ENCODE measurements around the gene TMEM178A.
"Not testable (repeated sequence)": the region's sequence is repeated elsewhere in the genome, so short reads cannot be mapped to it uniquely, and the experiment has no call there.

TMEM178A gene

DNA sequence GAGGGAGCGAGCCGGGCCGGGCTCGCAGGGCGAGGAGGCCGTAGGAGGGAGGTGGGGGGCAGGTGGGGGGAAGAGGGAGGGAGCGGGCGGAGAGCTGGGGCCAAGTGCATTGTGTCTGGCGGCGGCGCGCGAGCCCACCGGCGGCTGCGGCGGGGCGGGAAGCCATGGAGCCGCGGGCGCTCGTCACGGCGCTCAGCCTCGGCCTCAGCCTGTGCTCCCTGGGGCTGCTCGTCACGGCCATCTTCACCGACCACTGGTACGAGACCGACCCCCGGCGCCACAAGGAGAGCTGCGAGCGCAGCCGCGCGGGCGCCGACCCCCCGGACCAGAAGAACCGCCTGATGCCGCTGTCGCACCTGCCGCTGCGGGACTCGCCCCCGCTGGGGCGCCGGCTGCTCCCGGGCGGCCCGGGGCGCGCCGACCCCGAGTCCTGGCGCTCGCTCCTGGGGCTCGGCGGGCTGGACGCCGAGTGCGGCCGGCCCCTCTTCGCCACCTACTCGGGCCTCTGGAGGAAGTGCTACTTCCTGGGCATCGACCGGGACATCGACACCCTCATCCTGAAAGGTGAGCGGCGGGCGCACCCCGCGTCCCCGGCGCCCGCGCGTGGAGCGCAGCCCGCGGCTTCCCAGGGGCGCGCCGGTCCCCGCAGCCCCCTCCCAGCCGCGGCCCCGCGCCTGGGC is at the start of gene TMEM178A:
Gene TMEM178A, plus strand, starts transcription at position 107 of the 680 bp plus-strand sequence. Its CDS starts 58 bp downstream, at position 165.
- DNase-seq = no peak

DNA sequence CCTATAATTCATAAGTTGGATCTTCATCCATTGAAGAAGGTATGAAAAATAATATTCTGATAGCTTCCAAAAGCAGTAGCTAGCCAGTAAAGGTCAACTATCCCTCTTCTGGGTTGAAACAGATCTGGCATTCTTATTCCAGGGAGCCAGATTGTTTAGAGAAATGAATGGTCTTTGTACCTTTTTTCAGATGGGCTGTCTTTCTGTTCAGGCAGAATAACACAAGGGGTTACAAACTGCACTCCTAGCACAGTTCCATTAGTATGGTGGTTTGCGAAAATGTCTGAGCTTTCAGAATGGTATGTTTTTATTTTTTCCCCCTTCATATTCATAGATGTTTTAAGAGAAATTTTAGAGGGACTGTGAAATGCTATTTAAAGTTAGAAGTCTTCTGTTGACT is 47.5 kb upstream of the TMEM178A start:
- DNase-seq = no peak

DNA sequence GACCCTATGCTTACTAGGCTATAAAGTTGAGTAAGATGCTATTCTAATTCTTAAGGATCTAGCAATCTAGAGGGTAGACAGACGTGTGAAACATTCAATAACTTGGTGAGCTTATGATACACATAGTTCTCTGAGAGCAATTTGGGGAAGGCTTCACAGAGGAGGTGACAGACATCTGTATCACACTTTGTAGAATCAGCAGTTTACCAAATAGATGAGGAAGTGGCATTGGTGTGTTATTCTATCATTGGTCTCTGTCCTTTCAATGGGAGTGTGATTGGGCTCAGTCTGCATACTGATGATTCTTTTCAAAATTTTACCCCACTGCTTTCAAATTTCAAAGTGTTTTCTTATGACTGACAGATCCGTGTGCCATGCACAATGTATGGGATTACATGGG is 47.0 kb upstream of the TMEM178A start:
- no peak for DNase-seq

DNA sequence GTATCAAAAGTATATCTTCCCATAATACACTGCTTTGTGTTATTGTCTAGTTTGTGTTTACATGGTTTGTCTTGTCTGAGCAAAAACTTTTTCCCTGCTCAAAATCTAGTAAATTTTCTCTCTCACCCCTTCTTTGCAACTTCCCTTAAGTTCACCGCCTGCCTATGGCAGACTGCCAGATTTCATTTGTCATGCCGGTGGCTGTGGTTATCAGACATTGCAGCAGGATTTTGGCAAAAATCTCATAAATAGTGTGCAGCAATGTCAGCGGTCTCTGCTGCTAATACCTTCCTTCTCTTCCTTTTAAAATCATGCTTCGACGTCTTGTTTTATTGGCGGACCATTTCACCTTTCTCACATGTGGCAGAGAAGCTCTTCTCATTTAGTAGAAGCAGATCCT is 45.6 kb upstream of the TMEM178A start:
- no peak for DNase-seq

DNA sequence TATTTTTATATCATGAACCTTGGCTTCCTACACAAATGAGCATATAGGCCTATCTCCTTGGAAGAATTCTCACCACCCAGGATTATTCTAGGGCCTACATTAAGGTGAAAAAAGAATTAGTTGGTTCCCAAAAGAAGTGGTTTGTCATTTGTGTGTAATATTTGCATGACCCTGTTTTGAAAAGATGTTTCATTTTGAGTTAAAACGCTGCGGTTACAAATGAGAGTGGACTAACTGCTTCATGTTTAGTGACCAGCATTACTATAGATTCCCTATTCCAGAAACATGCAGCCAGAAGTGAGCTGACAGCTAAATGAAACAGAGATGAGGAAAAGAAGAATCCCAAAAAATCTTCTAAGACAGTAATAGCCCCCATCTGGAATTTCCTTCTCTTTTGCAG is 44.1 kb upstream of the TMEM178A start:
- no peak for DNase-seq

DNA sequence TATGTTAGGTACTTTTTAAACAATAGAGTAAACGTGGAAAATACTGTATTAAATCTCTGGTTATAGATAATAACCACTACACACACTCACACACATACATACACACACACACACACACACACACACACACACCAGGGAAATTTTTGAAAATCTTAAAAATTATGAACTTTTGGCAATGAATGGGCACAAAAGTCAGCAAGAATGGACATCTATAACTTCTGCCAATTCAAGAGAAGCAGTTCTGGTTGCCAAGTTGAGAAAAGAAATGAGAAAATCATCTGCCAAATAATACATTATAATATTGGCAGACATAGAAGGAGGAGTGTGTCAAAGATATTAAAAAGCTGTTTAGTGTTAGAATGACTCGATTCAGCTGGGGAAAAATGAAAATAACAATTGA is 42.9 kb upstream of the TMEM178A start:
- DNase-seq = no peak

DNA sequence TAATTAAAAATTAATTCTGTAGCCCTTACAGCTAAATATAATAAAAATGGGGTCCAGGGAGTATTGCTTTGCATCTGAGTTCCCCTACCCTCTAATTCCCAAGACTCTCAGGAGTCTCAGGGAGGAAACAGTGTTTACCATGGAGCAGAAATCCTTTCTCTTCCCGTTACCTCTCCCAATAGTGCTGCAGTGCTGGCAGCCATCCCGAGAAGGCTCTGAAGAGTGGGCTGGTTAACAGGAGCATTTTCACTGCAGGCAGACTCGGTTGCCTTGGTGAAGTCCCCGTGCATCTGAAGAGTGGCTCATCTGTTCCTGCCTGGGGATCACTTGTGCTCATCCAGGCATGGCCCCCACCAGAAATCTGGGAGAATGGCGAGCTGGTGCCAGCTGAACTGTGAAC is 41.8 kb upstream of the TMEM178A start:
- DNase-seq = no peak

DNA sequence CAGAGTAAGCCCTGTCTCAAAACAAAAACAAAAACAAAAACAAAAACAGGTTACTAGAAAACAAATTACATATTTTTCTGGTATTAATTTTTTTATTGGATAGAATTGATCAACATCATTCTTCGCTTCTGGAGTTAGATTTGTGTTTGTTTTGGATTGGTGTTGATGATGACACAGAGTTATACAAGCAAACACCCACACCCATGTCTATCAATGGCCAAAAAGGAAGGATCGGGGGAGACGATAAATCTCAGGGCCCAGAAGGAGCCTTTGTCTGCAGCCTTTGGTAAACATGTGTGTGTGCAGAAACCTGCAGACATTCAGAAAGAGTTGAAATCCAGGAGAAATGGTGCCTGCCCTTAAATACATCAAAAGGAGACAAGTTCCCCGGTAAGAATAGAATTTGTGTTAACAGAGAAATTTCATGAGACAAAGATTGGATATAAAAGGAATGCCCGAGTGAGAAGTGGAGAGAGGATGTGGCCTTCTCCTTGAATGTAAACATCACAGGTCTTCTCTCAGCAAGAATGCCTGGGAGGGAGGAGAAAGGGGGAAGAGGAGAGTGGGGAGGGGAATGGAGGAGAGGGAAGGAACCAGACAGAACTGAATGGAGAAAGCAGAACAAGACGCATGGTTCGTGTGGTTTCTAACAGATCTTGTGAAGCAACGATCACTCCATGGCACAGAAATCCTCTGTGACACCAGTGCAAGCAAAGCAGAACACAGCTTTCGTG is 40.4 kb upstream of the TMEM178A start:
- no peak for DNase-seq

DNA sequence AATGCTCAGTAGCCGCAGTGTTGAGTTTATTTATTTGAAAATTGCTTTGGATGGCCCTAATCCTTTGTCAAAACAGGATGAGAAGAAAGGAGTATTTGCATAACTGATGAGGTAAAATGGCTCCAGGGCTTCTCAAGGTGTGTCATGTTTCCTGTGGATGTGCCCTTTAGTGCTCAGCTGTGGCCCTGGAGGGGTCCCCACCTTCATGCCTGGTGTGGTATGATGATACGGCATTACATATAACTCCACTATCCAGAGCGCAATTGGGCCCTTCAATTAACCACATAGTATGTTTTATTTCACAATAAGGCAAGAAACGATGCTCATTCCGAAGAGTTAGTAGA is 39.8 kb upstream of the TMEM178A start:
- DNase-seq = no peak

DNA sequence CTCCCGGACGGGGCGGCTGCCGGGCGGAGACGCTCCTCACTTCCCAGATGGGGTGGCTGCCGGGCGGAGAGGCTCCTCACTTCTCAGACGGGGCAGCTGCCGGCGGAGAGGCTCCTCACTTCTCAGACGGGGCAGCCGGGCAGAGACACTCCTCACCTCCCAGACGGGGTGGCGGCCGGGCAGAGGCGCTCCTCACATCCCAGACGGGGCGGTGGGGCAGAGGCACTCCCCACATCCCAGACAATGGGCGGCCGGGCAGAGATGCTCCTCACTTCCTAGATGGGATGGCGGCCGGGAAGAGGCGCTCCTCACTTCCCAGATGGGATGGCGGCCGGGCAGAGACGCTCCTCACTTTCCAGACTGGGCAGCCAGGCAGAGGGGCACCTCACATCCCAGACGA is 37.4 kb upstream of the TMEM178A start:
- not testable (repeated sequence) for DNase-seq

DNA sequence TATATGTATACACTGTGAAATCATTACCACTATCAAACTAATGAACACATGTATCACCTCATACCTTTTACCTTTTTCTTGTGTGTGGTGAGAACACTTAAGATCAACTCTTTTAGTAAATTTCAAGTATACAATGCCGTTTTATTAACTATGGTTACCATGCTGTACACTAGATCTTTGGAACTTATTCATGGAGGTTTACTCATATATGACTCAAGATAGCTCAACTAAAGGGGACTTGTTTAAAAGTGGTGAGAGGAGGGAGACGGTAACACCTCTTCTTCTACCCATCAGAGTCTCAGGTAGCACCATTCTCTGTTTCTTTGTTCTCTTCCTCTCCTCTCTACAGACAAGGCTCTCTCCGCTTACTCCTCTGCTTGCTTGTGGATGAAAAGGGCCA is 36.1 kb upstream of the TMEM178A start:
- no peak for DNase-seq

DNA sequence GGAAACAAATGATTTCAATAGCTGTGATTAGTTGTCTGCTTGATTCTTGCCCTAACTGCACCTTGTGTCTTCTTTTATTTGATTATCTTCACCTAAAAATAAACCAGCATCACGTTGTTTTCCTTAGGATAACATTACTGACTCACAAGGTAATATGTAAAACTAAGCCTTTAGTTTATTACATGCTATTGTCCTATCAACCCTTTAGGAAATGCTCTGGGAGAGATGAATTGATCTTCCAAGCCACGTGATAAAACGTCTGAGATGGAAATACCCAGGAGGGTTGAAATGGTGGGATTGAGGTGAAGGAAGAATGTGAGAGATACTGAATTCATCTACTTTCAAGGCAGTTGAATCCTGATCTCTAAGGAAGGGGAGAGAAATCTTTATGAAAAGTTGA is 34.5 kb upstream of the TMEM178A start:
- DNase-seq = no peak

DNA sequence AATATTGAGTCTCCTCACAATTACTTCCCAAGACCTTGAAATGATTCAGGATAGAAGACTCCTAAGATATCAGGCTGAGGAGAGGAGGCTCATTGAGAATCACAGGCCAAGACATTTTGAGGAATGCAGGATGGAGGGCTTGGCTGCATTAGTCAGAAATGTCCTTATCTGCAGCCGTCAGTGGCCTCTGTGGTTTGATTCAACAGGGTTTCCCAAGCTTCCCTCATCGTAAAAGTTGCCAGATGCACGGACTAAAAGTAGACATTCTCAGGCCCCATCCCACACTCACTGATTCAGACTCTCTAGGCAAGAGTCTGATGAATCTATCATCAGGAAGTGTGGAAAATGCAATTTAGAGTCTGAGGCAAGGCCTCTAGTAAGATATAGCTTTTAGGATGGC is 34.0 kb upstream of the TMEM178A start:
- DNase-seq = no peak

DNA sequence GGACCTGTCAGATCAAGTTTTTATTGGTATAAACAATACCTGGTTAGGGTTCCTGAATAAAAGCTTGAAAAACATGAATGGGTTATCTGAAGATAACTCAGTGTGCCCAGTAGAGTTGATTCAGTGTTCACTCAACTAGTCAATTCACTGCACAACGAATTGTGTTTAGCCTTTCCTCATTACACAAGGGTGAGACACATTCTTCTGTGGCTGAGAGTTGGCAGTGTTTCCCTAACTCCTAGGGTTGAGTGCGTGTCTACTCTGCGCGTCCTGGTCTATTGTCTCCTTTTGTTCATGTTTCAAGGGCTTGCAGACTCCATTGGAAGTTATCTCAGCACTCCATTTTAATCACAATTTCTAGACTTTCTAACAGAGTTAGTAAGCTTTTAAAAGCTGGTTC is 32.8 kb upstream of the TMEM178A start:
- DNase-seq = no peak

DNA sequence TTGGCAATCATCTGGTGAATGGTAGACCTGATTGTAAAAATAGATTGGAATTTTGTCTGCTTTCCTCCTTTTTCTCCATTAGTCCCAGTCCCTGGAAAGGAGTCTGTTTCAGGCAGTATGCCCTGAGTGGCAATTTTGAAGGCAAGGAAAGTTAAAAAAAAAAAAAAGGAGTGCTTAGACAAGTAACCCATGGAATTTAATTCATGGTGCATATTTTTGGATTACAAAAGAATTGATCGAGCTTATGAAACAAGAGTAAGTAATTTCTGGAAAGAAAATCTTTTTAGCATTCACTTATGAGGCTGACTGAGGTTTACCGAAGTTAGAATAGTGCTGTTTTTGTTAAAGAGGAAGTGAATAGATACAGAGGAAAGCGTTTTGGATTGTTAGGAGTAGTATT is 29.4 kb upstream of the TMEM178A start:
- no peak for DNase-seq

DNA sequence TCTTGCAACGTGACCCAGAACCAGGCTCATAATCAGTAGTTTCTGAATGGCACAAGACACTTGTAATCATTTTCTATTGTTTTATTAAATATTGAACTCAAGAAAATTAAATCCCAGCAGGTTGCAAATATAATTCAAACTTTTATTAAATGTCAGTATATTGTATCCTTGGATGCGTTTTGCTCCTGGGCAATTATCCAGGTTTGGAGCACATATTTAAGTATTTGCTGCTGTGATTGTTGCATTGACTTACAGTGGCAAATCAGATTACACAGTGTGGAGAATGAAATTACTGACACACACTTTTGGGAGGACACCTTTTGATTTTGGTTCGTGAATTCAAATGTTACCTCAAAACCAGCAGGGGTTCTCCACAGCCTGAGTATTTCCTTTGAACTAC is 27.1 kb upstream of the TMEM178A start:
- no peak for DNase-seq

DNA sequence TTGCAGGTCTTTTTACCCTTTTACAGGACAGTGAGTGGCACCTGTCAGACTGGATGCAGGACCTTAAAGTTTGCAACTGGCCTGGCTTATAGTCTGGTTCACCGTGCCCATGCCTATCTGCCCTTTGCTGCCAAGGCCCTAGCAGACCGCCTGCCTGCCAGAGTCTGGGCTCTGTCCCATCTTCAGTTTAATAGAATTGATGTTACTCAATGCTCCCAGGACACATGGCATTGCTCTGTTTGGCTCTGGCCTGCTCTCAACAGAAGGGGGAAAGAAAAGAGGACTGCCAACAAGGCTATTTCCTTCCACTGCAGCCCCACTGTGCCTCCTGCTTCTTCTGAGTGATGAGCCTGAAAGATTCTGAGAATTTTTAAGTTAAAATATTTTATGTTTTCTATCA is 25.6 kb upstream of the TMEM178A start:
- no peak for DNase-seq

DNA sequence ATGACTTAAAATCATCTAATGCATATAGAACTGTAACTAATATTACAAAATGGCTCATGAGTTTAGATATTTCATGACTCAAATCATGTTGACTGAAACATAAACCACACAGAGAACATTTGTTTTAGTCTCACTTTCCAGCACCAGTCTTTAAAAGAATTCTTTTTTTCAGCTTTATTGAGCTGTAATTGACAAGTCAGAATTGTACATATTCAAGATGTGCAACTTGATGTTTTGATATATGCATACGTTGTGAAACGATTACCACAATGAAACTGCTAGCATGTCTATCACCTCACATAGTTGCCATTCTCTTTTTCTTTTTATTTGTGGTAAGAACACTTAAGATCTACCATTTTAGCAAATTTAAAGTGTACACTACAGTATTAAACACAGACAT is 25.0 kb upstream of the TMEM178A start:
- DNase-seq = no peak

DNA sequence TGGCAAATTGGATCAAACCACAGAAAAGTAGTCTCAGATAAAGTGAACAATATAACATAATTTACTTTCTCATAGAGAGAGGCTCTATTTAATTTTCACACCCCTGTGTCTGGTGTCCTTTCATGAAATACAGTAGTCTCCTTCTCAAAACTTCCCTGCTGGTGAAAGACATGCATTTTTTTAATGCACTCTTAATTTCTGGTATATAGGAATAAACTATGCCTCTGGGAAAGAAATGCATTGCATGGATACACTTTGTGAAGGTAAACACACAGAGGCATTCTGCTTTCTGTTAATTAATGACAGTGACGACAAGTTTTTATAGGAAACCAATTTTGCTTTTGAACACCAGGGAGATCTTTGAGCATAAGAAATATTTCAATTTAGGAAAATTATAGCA is 24.1 kb upstream of the TMEM178A start:
- no peak for DNase-seq

DNA sequence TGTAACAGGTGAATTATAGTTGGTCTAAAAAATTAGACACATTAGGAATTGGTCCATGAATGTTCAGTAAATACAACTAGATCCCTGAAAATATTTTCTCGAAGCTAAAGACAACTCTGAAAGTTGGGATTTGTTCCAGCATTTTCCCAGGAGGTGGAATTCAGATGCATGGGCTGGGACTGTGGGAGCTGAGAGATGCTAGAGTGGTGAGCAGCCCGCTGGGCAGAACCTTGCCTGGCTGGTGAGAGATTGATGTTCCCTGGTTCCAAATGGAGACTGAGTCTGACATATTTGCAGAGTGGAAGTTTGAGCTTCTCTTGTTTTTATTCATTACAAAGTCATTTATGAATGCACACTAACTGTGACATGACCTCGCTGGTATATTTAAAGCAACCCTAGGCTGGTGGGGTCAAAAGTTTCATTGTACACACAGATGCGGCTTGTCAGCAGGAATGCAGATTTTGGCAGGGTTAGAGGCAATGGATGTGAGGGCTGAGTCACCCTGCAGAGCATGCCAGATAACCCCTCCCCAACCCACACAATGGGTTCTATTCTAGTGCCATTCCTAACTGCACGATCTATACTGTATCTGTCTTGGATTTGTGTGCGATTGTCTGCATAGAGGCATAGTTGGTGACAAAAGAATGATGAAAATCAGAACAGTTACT is 23.5 kb upstream of the TMEM178A start:
- DNase-seq = no peak

DNA sequence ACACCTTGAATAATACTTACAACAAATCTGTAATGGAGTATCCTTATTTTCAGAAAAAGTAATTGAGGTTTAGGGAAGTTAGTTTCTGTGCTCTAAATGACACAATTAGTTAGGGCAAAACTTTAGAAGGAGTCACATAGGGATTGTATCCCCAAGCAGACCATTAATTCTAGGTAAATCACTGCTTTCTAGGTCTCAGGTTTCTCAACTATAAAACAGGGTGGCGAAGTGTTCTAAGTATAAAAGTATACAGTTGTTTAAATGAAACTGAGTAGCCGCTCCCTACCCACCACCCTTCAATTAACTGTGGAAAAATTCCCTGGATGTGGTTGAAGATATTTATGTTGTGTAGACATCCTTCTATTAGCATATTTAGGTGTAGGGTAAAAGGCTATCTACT is 19.9 kb upstream of the TMEM178A start:
- no peak for DNase-seq

DNA sequence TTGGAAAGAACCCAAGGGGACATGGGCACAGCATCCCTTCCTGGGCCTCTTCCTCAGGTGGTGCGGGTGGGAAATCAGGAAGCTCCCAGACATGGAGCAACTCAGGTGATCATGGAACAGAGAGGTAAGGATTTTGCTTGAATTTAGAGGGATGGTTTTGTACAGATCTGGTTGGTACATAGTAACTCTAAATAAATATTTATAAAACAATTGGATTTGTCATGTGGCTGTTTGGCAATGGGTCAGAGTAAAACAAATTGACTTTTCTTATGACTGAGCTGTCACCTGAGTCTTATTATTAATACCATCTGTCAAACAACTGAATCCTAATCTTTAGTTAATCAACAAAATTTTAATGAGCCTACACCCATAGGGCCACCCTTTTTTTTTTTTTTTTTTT is 19.4 kb upstream of the TMEM178A start:
- no peak for DNase-seq

DNA sequence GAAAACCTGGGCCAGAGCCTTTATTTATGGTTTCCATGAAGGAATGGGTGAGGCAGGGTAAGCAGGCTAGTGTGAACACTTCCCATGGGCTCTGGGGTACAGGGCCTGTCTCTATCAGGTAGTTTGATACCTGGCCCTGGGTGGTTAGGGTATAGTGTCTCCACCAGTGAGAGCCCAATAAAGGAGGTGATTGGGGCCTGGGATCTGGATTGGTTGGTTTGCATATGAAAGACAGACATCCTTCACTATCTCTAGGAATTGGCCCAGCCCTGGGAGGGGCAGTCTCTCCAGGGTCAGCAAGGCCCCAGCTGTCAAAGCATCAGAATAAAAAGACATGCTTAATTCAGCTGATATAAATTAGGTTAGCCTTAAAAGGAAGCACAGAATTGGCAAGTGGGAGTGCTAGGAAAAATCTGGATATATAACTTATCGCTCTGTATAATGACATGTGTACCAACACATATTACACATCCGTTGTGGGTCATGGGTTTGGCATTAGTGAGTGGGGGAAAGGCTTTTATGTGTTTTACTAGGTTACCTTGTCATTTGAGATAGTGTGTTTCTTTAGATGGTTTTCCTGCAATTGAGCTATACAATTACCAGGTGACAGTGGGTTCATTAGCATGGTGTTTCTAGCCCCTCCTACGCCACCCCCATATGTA is 18.5 kb upstream of the TMEM178A start:
- no peak for DNase-seq

DNA sequence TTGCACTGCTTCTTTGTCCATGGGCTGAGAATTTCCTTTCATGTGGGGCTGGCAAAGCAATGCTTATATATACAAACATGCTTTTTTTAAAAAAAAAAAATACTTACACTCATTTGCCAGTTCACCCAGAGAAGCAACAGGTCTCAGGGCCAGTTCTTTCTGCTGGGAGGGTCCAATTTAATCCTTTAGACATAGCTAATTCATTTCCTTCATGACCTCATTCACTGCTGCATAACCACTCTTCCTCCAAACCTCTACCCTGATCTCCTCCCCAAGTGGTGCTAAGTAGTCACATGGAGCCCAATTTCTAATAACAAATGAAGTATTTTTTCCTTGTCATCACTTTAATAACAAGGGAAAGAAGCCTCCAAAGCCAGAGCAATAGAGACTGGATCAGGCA is 17.1 kb upstream of the TMEM178A start:
- no peak for DNase-seq
